ENCODE measurements around the gene RAB31.

RAB31 gene

DNA sequence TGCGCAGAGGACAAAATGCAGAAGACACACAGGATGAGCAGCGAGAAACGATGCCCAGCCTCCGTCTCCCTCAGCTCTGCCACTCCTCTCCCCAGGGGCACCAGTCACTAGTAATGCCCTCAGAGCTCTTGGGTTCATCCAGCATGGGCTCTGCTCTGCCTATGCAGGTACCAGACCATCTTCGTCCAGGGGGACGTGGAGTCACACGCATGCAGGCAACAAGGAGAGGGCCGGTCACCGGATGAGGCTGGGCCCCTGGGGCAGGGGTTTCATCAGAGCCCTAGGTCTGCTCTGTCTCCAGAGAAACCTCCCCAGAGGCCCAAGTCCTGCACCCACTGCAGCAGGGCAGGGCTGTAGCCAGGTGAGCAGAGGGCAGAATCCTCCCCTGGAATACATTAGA, 23.9 kb downstream of the RAB31 start:
- H3K27me3 ChIP-seq (ENCODE audit: insufficient read depth, low read length), result 0 out of 2 replicates have a peak, but pooled peaks cover 3% of the 10 kb centered on the region
- H3K9me3 ChIP-seq (ENCODE audit: low read length), result no peaks in the 10 kb centered on the region
- no peaks in the 10 kb centered on the region for H3K9me2 ChIP-seq (ENCODE audit: low read depth, low read length)
- H3K4me2 ChIP-seq (ENCODE audit: low read length), result no peak overlapping the region
- H3F3A ChIP-seq (ENCODE audit: insufficient read depth, low read length), result no peaks in the 10 kb centered on the region
- TF ChIP-seq, protein P1, sequence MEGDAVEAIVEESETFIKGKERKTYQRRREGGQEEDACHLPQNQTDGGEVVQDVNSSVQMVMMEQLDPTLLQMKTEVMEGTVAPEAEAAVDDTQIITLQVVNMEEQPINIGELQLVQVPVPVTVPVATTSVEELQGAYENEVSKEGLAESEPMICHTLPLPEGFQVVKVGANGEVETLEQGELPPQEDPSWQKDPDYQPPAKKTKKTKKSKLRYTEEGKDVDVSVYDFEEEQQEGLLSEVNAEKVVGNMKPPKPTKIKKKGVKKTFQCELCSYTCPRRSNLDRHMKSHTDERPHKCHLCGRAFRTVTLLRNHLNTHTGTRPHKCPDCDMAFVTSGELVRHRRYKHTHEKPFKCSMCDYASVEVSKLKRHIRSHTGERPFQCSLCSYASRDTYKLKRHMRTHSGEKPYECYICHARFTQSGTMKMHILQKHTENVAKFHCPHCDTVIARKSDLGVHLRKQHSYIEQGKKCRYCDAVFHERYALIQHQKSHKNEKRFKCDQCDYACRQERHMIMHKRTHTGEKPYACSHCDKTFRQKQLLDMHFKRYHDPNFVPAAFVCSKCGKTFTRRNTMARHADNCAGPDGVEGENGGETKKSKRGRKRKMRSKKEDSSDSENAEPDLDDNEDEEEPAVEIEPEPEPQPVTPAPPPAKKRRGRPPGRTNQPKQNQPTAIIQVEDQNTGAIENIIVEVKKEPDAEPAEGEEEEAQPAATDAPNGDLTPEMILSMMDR (IDR thresholded peaks at IDR 0.05; ENCODE audit: low read length), result no peak
- TF ChIP-seq EZH2 (IDR thresholded peaks at IDR 0.05; ENCODE audit: borderline replicate concordance, low read length), result no peak
- no peaks in the 10 kb centered on the region for H3K36me3 ChIP-seq (ENCODE audit: insufficient read depth, low read length)
- H4K20me1 ChIP-seq (ENCODE audit: insufficient read depth, low read length), result no peaks in the 10 kb centered on the region
- no peaks in the 10 kb centered on the region for H3K4me1 ChIP-seq (ENCODE audit: insufficient read depth, low read length, severe bottlenecking)
- H3K79me2 ChIP-seq (ENCODE audit: insufficient read depth, low read length), result no peaks in the 10 kb centered on the region
- H3K4me3 ChIP-seq (ENCODE audit: low read depth, low read length, poor library complexity, severe bottlenecking), result no peak overlapping the region
- no peak overlapping the region for H2AFZ ChIP-seq (ENCODE audit: low read length)
- no peak overlapping the region for H3K27ac ChIP-seq (ENCODE audit: low read depth, low read length, poor library complexity, severe bottlenecking)
- no peak overlapping the region for H3K9ac ChIP-seq (ENCODE audit: low read length)

DNA sequence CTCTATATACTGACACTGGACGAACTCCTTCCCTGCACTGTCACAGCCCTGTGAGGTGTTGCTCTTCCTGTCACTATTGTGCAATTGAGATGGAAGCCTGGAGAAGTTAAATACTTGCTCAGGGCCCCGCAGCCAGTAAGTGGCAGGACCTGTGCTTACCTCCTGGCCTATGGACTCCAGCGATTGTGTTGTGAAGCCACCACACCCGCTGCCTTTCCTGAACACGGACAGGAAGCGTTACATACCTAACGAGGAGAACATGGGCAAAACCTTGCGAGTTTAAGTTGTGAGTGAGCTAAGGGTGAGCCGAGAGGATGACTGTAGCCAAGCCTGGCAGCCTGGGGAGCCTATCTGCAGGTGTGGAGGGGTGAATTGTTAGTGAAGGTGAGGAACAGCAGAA, 26.1 kb downstream of the RAB31 start:
- H3K79me2 ChIP-seq (ENCODE audit: insufficient read depth, low read length), result no peaks in the 10 kb centered on the region
- no peak overlapping the region for H3K4me2 ChIP-seq (ENCODE audit: low read length)
- H3K36me3 ChIP-seq (ENCODE audit: insufficient read depth, low read length), result no peaks in the 10 kb centered on the region
- no peaks in the 10 kb centered on the region for H3K4me1 ChIP-seq (ENCODE audit: insufficient read depth, low read length, severe bottlenecking)
- no peak overlapping the region for H3K4me3 ChIP-seq (ENCODE audit: low read depth, low read length, poor library complexity, severe bottlenecking)
- H3K27ac ChIP-seq (ENCODE audit: low read depth, low read length, poor library complexity, severe bottlenecking), result no peak overlapping the region
- no peaks in the 10 kb centered on the region for H4K20me1 ChIP-seq (ENCODE audit: insufficient read depth, low read length)
- H3K9me2 ChIP-seq (ENCODE audit: low read depth, low read length), result no peaks in the 10 kb centered on the region
- H2AFZ ChIP-seq (ENCODE audit: low read length), result no peak overlapping the region
- H3K27me3 ChIP-seq (ENCODE audit: insufficient read depth, low read length), result 0 out of 2 replicates have a peak, but pooled peaks cover 3% of the 10 kb centered on the region
- no peaks in the 10 kb centered on the region for H3F3A ChIP-seq (ENCODE audit: insufficient read depth, low read length)
- TF ChIP-seq EZH2 (IDR thresholded peaks at IDR 0.05; ENCODE audit: borderline replicate concordance, low read length), result no peak
- TF ChIP-seq, protein P1 (IDR thresholded peaks at IDR 0.05; ENCODE audit: low read length), result no peak
- H3K9me3 ChIP-seq (ENCODE audit: low read length), result no peaks in the 10 kb centered on the region
- no peak overlapping the region for H3K9ac ChIP-seq (ENCODE audit: low read length)

DNA sequence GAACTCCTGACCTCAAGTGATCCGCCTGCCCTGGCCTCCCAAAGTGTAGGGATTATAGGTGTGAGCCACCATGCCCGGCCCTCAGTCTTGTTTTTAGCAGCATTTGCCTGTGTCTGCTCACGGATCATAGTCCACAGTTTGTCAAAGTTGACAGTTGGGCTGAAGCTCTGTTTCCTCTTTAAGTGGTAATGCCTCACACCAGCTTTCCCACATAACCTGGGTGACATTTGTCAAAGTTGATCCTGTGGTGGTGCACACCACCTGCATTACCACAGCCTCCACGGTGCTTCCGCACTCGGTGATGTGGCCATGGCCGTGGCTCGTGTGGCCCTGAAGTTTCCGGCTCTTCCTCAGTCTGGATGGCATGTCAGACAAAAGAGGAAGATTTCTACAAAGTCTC, 27.1 kb downstream of the RAB31 start:
- TF ChIP-seq EZH2 (IDR thresholded peaks at IDR 0.05; ENCODE audit: borderline replicate concordance, low read length), result no peak
- TF ChIP-seq, protein P1 (IDR thresholded peaks at IDR 0.05; ENCODE audit: low read length), result no peak
- H3F3A ChIP-seq (ENCODE audit: insufficient read depth, low read length), result no peaks in the 10 kb centered on the region
- H3K9me2 ChIP-seq (ENCODE audit: low read depth, low read length), result no peaks in the 10 kb centered on the region
- H3K27me3 ChIP-seq (ENCODE audit: insufficient read depth, low read length), result 0 out of 2 replicates have a peak, but pooled peaks cover 3% of the 10 kb centered on the region
- no peak overlapping the region for H3K27ac ChIP-seq (ENCODE audit: low read depth, low read length, poor library complexity, severe bottlenecking)
- H3K36me3 ChIP-seq (ENCODE audit: insufficient read depth, low read length), result no peaks in the 10 kb centered on the region
- H2AFZ ChIP-seq (ENCODE audit: low read length), result no peak overlapping the region
- H3K4me1 ChIP-seq (ENCODE audit: insufficient read depth, low read length, severe bottlenecking), result no peaks in the 10 kb centered on the region
- H3K9me3 ChIP-seq (ENCODE audit: low read length), result no peaks in the 10 kb centered on the region
- no peak overlapping the region for H3K4me3 ChIP-seq (ENCODE audit: low read depth, low read length, poor library complexity, severe bottlenecking)
- H3K4me2 ChIP-seq (ENCODE audit: low read length), result no peak overlapping the region
- no peaks in the 10 kb centered on the region for H4K20me1 ChIP-seq (ENCODE audit: insufficient read depth, low read length)
- no peaks in the 10 kb centered on the region for H3K79me2 ChIP-seq (ENCODE audit: insufficient read depth, low read length)
- no peak overlapping the region for H3K9ac ChIP-seq (ENCODE audit: low read length)
